Activated B cell treated with CpG ODN at 0.5 μM for 24 hours (primary cell): Measurements from ENCODE around the gene WIPF3. TPM values are rescaled to one million over a fixed set of nuclear protein-coding genes. Genes with fewer than 3 reads are reported as not detected.

ENCODE experiments used
- ATAC-seq: fragments of 200-7000 bp; cut with Tn5 transposase; one replicate; pipeline ENCODE4 v1.10.0; 2021; ENCODE audit warnings: low read depth, mild to moderate bottlenecking, moderate library complexity
- CTCF ChIA-PET: fragments of 350-600 bp; sonication (Branson Sonifier 250); formaldehyde crosslinking; loops from one replicate; lab custom pipeline; 2021; ENCODE audit warnings: antibody characterized with exemption; lab: Charles Lee
- POLR2A ChIA-PET: fragments of 350-600 bp; sonication (Branson Sonifier 250); formaldehyde crosslinking; loops from one replicate; lab custom pipeline; 2021; ENCODE audit warnings: antibody characterized with exemption; lab: Charles Lee
- DNase-seq: peaks from one replicate; pipeline ENCODE4 v3.0.0; 2022
- H3K27ac Mint-ChIP-seq: one replicate; pipeline ENCODE4 v1.8.0; 2020; ENCODE audit warnings: mixed read lengths
- H3K27me3 Mint-ChIP-seq: one replicate; pipeline ENCODE4 v1.8.0; 2021; ENCODE audit warnings: mixed read lengths
- H3K36me3 Mint-ChIP-seq: one replicate; pipeline ENCODE4 v1.8.0; 2021; ENCODE audit warnings: low read depth, mixed read lengths
- H3K4me1 Mint-ChIP-seq: one replicate; pipeline ENCODE4 v1.8.0; 2021; ENCODE audit warnings: mixed read lengths
- H3K4me3 Mint-ChIP-seq: one replicate; pipeline ENCODE4 v1.8.0; 2020; ENCODE audit warnings: mild to moderate bottlenecking, mixed read lengths
- H3K9me3 Mint-ChIP-seq: one replicate; pipeline ENCODE4 v1.8.0; 2020; ENCODE audit warnings: mixed read lengths
- CTCF ChIP-seq: fragments of 200-600 bp; IDR thresholded peaks from one replicate; pipeline ENCODE4 v1.8.0; 2022; ENCODE audit warnings: antibody characterized with exemption, mild to moderate bottlenecking
- intact Hi-C: fragments of 100-400 bp; cut with micrococcal nuclease; formaldehyde crosslinking; loops from one replicate; pipeline ENCODE4 v1.15.1; 2024
- total RNA-seq: library from RNA; stranded (reverse); gene quantifications from 2 replicates; pipeline ENCODE4 v1.2.3, GENCODE V29; 2022

WIPF3 gene
- total RNA-seq, 1 donor from 2014 or later = not detected

- H3K27ac Mint-ChIP-seq = no peak overlapping the region
- ATAC-seq (no peak), DNase-seq (no peak)
- no peak overlapping the region for H3K4me3 Mint-ChIP-seq
- H3K27me3 Mint-ChIP-seq = peaks cover 5% of the 10 kb centered on the region
- H3K36me3 Mint-ChIP-seq = no peaks in the 10 kb centered on the region
- TF ChIP-seq CTCF = no peak
- H3K4me1 Mint-ChIP-seq = no peaks in the 10 kb centered on the region
- POLR2A ChIA-PET = no interaction called here
- CTCF ChIA-PET = no interaction called here
- intact Hi-C loops = no loop called here
- peaks cover 2% of the 10 kb centered on the region for H3K9me3 Mint-ChIP-seq
These were observed 35.1 kb upstream of the WIPF3 start for GRCh38 chr7:29771081-29771816.

- H3K4me3 Mint-ChIP-seq = no peak overlapping the region
- no peaks in the 10 kb centered on the region for H3K36me3 Mint-ChIP-seq
- TF ChIP-seq CTCF = no peak
- H3K27ac Mint-ChIP-seq = no peak overlapping the region
- peaks cover 2% of the 10 kb centered on the region for H3K9me3 Mint-ChIP-seq
- DNase-seq (no peak), ATAC-seq (no peak)
- H3K4me1 Mint-ChIP-seq = no peaks in the 10 kb centered on the region
- POLR2A ChIA-PET = no interaction called here
- CTCF ChIA-PET = no interaction called here
- H3K27me3 Mint-ChIP-seq = peaks cover 7% of the 10 kb centered on the region
- intact Hi-C loops = no loop called here
These were observed 27.3 kb upstream of the WIPF3 start for GRCh38 chr7:29779017-29779416.

DNA sequence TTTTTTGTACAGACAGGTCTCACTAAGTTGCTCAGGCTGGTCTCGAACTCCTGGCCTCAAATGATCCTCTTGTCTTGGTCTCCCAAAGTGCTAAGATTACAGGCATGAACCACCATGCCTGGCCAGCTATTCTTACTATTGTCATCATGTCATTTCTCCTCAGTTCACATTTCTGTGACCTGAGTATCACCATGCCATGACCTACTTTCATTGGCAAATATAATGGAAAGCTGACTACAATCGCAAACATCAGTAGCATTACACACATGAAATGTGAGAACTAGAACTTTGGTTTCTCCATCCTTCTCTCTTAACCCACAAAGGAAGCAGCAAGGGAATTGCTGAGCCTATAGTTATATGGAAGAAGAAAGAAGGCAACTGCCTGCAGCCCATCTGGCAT lies 26.0 kb upstream of the WIPF3 start:
- TF ChIP-seq CTCF = no peak
- DNase-seq = no peak
- Mint-ChIP-seq H3K36me3 (no peaks in the 10 kb centered on the region), H3K9me3 (no peaks in the 10 kb centered on the region), H3K27ac (no peak overlapping the region), H3K27me3 (peaks cover 7% of the 10 kb centered on the region), H3K4me3 (no peak overlapping the region), H3K4me1 (no peaks in the 10 kb centered on the region)
- no peak for ATAC-seq
- ChIA-PET CTCF (no interaction called here), POLR2A (no interaction called here)
- intact Hi-C loops = no loop called here

- no peak overlapping the region for H3K4me3 Mint-ChIP-seq
These were observed 22.6 kb upstream of the WIPF3 start for GRCh38 chr7:29783671-29784070.

GRCh38 chr7:29793507-29793906 lies 12.8 kb upstream of the WIPF3 start:
- ATAC-seq (no peak), DNase-seq (no peak)
- POLR2A ChIA-PET = no interaction called here
- CTCF ChIA-PET = no interaction called here
- H3K4me1 Mint-ChIP-seq = no peaks in the 10 kb centered on the region
- no peaks in the 10 kb centered on the region for H3K9me3 Mint-ChIP-seq
- TF ChIP-seq CTCF = no peak
- H3K27ac Mint-ChIP-seq = no peak overlapping the region
- H3K4me3 Mint-ChIP-seq = no peak overlapping the region
- peaks cover 1% of the 10 kb centered on the region for H3K27me3 Mint-ChIP-seq
- intact Hi-C loops = no loop called here
- H3K36me3 Mint-ChIP-seq = no peaks in the 10 kb centered on the region

More at GRCh38 chr7:29783671-29784070, 22.6 kb upstream of the WIPF3 start:
- ChIA-PET POLR2A (no interaction called here), CTCF (no interaction called here)
- H3K27me3 Mint-ChIP-seq = peaks cover 3% of the 10 kb centered on the region
- no peaks in the 10 kb centered on the region for H3K4me1 Mint-ChIP-seq
- H3K9me3 Mint-ChIP-seq = no peaks in the 10 kb centered on the region
- no peak for TF ChIP-seq CTCF
- intact Hi-C loops = no loop called here
- no peaks in the 10 kb centered on the region for H3K36me3 Mint-ChIP-seq
- DNase-seq (no peak), ATAC-seq (no peak)
- H3K27ac Mint-ChIP-seq = no peak overlapping the region
